ENCODE measurements around the gene HIVEP1.

GRCh38 chr6:12062605-12063004 is 50.5 kb downstream of the HIVEP1 start:
- TF ChIP-seq CTCF (CRISPR knock-in tag; IDR thresholded peaks at IDR 0.05) (no peak), KLF12 (CRISPR knock-in tag; IDR thresholded peaks at IDR 0.05; ENCODE audit: borderline replicate concordance) (no peak)

Measured in HepG2 (cell line).